ENCODE results near the gene EMILIN3.

Gene EMILIN3

GRCh38 chr20:41373251-41373783 lies 6.7 kb upstream of the EMILIN3 start:
- Histone ChIP-seq H3K4me3 (ENCODE audit: low read depth, low read length) (no peak overlapping the region), H3K27me3 (ENCODE audit: control insufficient read depth, insufficient read depth, low read length) (peaks cover 11% of the 10 kb centered on the region), H3K9ac (ENCODE audit: low read length) (no peak overlapping the region), H3K9me3 (ENCODE audit: control insufficient read depth, insufficient read depth, low read depth, low read length) (peaks cover 12% of the 10 kb centered on the region), H3K27ac (ENCODE audit: low read depth, low read length) (no peak overlapping the region), H3K4me1 (ENCODE audit: control insufficient read depth, insufficient read depth, low read length) (no peaks in the 10 kb centered on the region), H3K36me3 (ENCODE audit: control insufficient read depth, insufficient read depth, low read length) (no peaks in the 10 kb centered on the region)

GRCh38 chr20:41371371-41371770 lies 4.8 kb upstream of the EMILIN3 start:
- H3K9ac ChIP-seq (ENCODE audit: low read length), result no peak overlapping the region
- H3K4me1 ChIP-seq (ENCODE audit: control insufficient read depth, insufficient read depth, low read length), result peaks cover 8% of the 10 kb centered on the region
- no peaks in the 10 kb centered on the region for H3K36me3 ChIP-seq (ENCODE audit: control insufficient read depth, insufficient read depth, low read length)
- peaks cover 12% of the 10 kb centered on the region for H3K9me3 ChIP-seq (ENCODE audit: control insufficient read depth, insufficient read depth, low read depth, low read length)
- H3K4me3 ChIP-seq (ENCODE audit: low read depth, low read length), result no peak overlapping the region
- peaks cover 28% of the 10 kb centered on the region for H3K27me3 ChIP-seq (ENCODE audit: control insufficient read depth, insufficient read depth, low read length)
- H3K27ac ChIP-seq (ENCODE audit: low read depth, low read length), result no peak overlapping the region

- Histone ChIP-seq H3K27ac (ENCODE audit: low read depth, low read length) (no peak overlapping the region), H3K27me3 (ENCODE audit: control insufficient read depth, insufficient read depth, low read length) (peaks cover 40% of the 10 kb centered on the region), H3K4me1 (ENCODE audit: control insufficient read depth, insufficient read depth, low read length) (peaks cover 11% of the 10 kb centered on the region), H3K4me3 (ENCODE audit: low read depth, low read length) (no peak overlapping the region), H3K9me3 (ENCODE audit: control insufficient read depth, insufficient read depth, low read depth, low read length) (peaks cover 12% of the 10 kb centered on the region), H3K36me3 (ENCODE audit: control insufficient read depth, insufficient read depth, low read length) (no peaks in the 10 kb centered on the region), H3K9ac (ENCODE audit: low read length) (no peak overlapping the region)
These were observed 3.6 kb upstream of the EMILIN3 start for GRCh38 chr20:41370176-41370575.

- peaks cover 11% of the 10 kb centered on the region for H3K4me1 ChIP-seq (ENCODE audit: control insufficient read depth, insufficient read depth, low read length)
- H3K36me3 ChIP-seq (ENCODE audit: control insufficient read depth, insufficient read depth, low read length), result no peaks in the 10 kb centered on the region
- H3K9ac ChIP-seq (ENCODE audit: low read length), result no peak overlapping the region
- H3K27me3 ChIP-seq (ENCODE audit: control insufficient read depth, insufficient read depth, low read length), result peaks cover 45% of the 10 kb centered on the region
- no peak overlapping the region for H3K27ac ChIP-seq (ENCODE audit: low read depth, low read length)
- H3K4me3 ChIP-seq (ENCODE audit: low read depth, low read length), result no peak overlapping the region
- H3K9me3 ChIP-seq (ENCODE audit: control insufficient read depth, insufficient read depth, low read depth, low read length), result peaks cover 12% of the 10 kb centered on the region
These were observed 3.1 kb upstream of the EMILIN3 start for GRCh38 chr20:41369673-41370072.

GRCh38 chr20:41367956-41368355 lies 1.3 kb upstream of the EMILIN3 start:
- Histone ChIP-seq H3K27ac (ENCODE audit: low read depth, low read length) (no peak overlapping the region), H3K9ac (ENCODE audit: low read length) (no peak overlapping the region), H3K4me3 (ENCODE audit: low read depth, low read length) (no peak overlapping the region), H3K36me3 (ENCODE audit: control insufficient read depth, insufficient read depth, low read length) (no peaks in the 10 kb centered on the region), H3K4me1 (ENCODE audit: control insufficient read depth, insufficient read depth, low read length) (peaks cover 11% of the 10 kb centered on the region), H3K9me3 (ENCODE audit: control insufficient read depth, insufficient read depth, low read depth, low read length) (peaks cover 12% of the 10 kb centered on the region), H3K27me3 (ENCODE audit: control insufficient read depth, insufficient read depth, low read length) (peaks cover 58% of the 10 kb centered on the region)

GRCh38 chr20:41367393-41367695 lies 726 bp upstream of the EMILIN3 start:
- peaks cover 11% of the 10 kb centered on the region for H3K4me1 ChIP-seq (ENCODE audit: control insufficient read depth, insufficient read depth, low read length)
- H3K9me3 ChIP-seq (ENCODE audit: control insufficient read depth, insufficient read depth, low read depth, low read length), result peaks cover 9% of the 10 kb centered on the region
- H3K4me3 ChIP-seq (ENCODE audit: low read depth, low read length), result peak overlapping the region; percentile 74
- no peak overlapping the region for H3K27ac ChIP-seq (ENCODE audit: low read depth, low read length)
- H3K27me3 ChIP-seq (ENCODE audit: control insufficient read depth, insufficient read depth, low read length), result peaks cover 58% of the 10 kb centered on the region
- H3K9ac ChIP-seq (ENCODE audit: low read length), result no peak overlapping the region
- no peaks in the 10 kb centered on the region for H3K36me3 ChIP-seq (ENCODE audit: control insufficient read depth, insufficient read depth, low read length)

GRCh38 chr20:41365777-41366545 lies 657 bp downstream of the EMILIN3 start:
- Histone ChIP-seq H3K9ac (ENCODE audit: low read length) (peak overlapping the region; percentile 3), H3K27me3 (ENCODE audit: control insufficient read depth, insufficient read depth, low read length) (peaks cover 58% of the 10 kb centered on the region), H3K9me3 (ENCODE audit: control insufficient read depth, insufficient read depth, low read depth, low read length) (peaks cover under 1% of the 10 kb centered on the region; the same call in 1 of the 2 replicates), H3K4me3 (ENCODE audit: low read depth, low read length) (peak overlapping the region; percentile 57), H3K27ac (ENCODE audit: low read depth, low read length) (no peak overlapping the region), H3K36me3 (ENCODE audit: control insufficient read depth, insufficient read depth, low read length) (no peaks in the 10 kb centered on the region), H3K4me1 (ENCODE audit: control insufficient read depth, insufficient read depth, low read length) (peaks cover 11% of the 10 kb centered on the region)

- H3K4me3 ChIP-seq (ENCODE audit: low read depth, low read length), result peak overlapping the region; percentile 57
- peaks cover 58% of the 10 kb centered on the region for H3K27me3 ChIP-seq (ENCODE audit: control insufficient read depth, insufficient read depth, low read length)
- no peaks in the 10 kb centered on the region; the same call in 1 of the 2 replicates for H3K9me3 ChIP-seq (ENCODE audit: control insufficient read depth, insufficient read depth, low read depth, low read length)
- H3K4me1 ChIP-seq (ENCODE audit: control insufficient read depth, insufficient read depth, low read length), result peaks cover 11% of the 10 kb centered on the region
- H3K36me3 ChIP-seq (ENCODE audit: control insufficient read depth, insufficient read depth, low read length), result no peaks in the 10 kb centered on the region
- no peak overlapping the region for H3K27ac ChIP-seq (ENCODE audit: low read depth, low read length)
- no peak overlapping the region for H3K9ac ChIP-seq (ENCODE audit: low read length)
These were observed 1.5 kb downstream of the EMILIN3 start for GRCh38 chr20:41364967-41365765.

GRCh38 chr20:41364236-41364855 lies 2.3 kb downstream of the EMILIN3 start:
- Histone ChIP-seq H3K4me1 (ENCODE audit: control insufficient read depth, insufficient read depth, low read length) (peaks cover 11% of the 10 kb centered on the region), H3K27ac (ENCODE audit: low read depth, low read length) (no peak overlapping the region), H3K9me3 (ENCODE audit: control insufficient read depth, insufficient read depth, low read depth, low read length) (no peaks in the 10 kb centered on the region), H3K36me3 (ENCODE audit: control insufficient read depth, insufficient read depth, low read length) (peaks cover 2% of the 10 kb centered on the region; the same call in 1 of the 2 replicates), H3K4me3 (ENCODE audit: low read depth, low read length) (no peak overlapping the region), H3K27me3 (ENCODE audit: control insufficient read depth, insufficient read depth, low read length) (peaks cover 52% of the 10 kb centered on the region), H3K9ac (ENCODE audit: low read length) (no peak overlapping the region)

- H3K4me1 ChIP-seq (ENCODE audit: control insufficient read depth, insufficient read depth, low read length), result peaks cover 11% of the 10 kb centered on the region
- no peak overlapping the region for H3K9ac ChIP-seq (ENCODE audit: low read length)
- no peak overlapping the region for H3K4me3 ChIP-seq (ENCODE audit: low read depth, low read length)
- H3K36me3 ChIP-seq (ENCODE audit: control insufficient read depth, insufficient read depth, low read length), result peaks cover 3% of the 10 kb centered on the region; the same call in 1 of the 2 replicates
- H3K27me3 ChIP-seq (ENCODE audit: control insufficient read depth, insufficient read depth, low read length), result peaks cover 47% of the 10 kb centered on the region
- no peaks in the 10 kb centered on the region for H3K9me3 ChIP-seq (ENCODE audit: control insufficient read depth, insufficient read depth, low read depth, low read length)
- H3K27ac ChIP-seq (ENCODE audit: low read depth, low read length), result no peak overlapping the region
These were observed 3.0 kb downstream of the EMILIN3 start for GRCh38 chr20:41363601-41364000.
